GM12874 (cell line): ENCODE data around the gene SCARB1.

Source experiments
- CTCF ChIP-seq: IDR thresholded peaks from 2 replicates; pipeline ENCODE4 v1.5.1; 2011; ENCODE audit warnings: low read depth, mild to moderate bottlenecking, control low read depth, low read length, moderate library complexity; ENCODE audit not compliant: insufficient read depth

The SCARB1 gene

GRCh38 chr12:124836759-124837158 lies 26.9 kb downstream of the SCARB1 start:
- no peak for TF ChIP-seq CTCF

- TF ChIP-seq CTCF, result no peak
Measured at GRCh38 chr12:124835656-124836410, 27.8 kb downstream of the SCARB1 start.

GRCh38 chr12:124834822-124835221 lies 28.8 kb downstream of the SCARB1 start:
- no peak for TF ChIP-seq CTCF

GRCh38 chr12:124833693-124834122 lies 30.0 kb downstream of the SCARB1 start:
- no peak for TF ChIP-seq CTCF

GRCh38 chr12:124832856-124833255 lies 30.8 kb downstream of the SCARB1 start:
- TF ChIP-seq CTCF, result no peak

GRCh38 chr12:124831590-124831989 lies 32.1 kb downstream of the SCARB1 start:
- no peak for TF ChIP-seq CTCF

GRCh38 chr12:124830306-124830705 lies 33.4 kb downstream of the SCARB1 start:
- no peak for TF ChIP-seq CTCF
